ENCODE data around the gene ZBTB7C.

The ZBTB7C gene

DNA sequence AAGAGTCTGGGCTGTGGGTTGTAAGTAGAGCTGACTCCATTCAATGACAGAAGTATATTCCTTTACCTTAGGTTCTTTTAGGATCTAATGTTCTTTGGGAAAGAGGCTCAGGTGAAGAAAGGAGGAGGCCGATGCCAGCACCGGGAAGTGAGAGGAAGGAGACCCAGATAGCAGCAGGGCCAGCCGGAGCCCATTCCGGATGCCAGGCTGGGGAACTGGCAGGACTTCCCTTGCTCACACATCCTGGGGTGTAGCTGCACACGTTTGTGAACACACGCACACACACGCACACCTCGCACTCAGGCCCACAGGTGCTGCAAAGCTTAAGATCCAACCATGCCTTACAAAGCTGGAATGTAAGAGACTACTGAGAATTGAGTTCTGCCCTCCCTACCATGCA is 383.0 kb downstream of the ZBTB7C start:
- no peak for DNase-seq (ENCODE audit: extremely low spot score)
- CTCF ChIA-PET = interaction anchor here (0.6 kb wide), 1 partner anchor 21 kb away, joined by 3 read pairs; no protein-coding TSS in a partner anchor
- POLR2A ChIA-PET = no interaction called here
- TF ChIP-seq BHLHE40 (IDR thresholded peaks at IDR 0.05; ENCODE audit: borderline replicate concordance) (no peak), ELF4 (IDR thresholded peaks at IDR 0.05) (no peak)

DNA sequence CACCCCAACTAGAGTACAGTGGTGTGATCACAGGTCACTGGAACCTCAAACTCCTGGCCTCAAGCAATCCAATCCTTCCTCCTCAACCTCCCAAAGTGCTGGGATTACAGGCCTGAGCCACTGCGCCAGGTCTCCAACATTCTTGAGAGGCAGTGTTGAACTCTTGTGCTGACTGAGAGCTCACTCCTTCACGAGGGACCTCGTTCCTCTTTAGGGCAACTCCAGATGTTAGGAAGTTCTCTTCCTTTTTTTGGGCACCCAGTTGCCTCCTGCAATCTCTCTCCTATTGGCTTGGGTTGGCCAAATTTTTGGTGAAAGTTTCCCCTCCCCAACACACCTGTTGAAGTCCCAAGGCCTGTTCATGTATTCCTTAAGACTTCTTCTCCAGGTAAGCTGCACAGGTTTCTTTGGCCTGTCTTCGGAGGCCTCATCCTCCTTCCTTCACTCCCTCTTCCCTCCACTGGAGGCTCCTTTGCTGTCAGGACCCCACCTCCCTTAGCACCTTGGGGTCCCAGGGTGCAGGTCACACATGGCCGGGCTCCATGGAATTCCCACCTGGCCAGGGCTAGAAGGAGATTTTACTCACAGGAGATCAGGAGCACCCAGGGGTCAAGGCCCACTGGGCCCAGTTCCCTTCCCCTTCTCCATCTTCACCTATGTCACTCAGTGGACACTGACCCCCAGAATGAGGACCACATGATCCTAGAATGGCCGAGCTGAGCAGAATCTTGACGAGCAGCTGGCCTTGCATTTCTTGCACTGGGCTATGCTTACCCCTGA is 384.1 kb downstream of the ZBTB7C start:
- ChIA-PET CTCF (interaction anchor here (0.6 kb wide), 1 partner anchor 432 kb away, joined by 3 read pairs; no protein-coding TSS in a partner anchor), POLR2A (no interaction called here)
- TF ChIP-seq L3MBTL2 (conservative IDR thresholded peaks at IDR 0.05) (no peak), SP1 (IDR thresholded peaks at IDR 0.05) (no peak), FOXM1 (IDR thresholded peaks at IDR 0.05; ENCODE audit: borderline replicate concordance) (no peak)
- DNase-seq (ENCODE audit: extremely low spot score) = no peak

DNA sequence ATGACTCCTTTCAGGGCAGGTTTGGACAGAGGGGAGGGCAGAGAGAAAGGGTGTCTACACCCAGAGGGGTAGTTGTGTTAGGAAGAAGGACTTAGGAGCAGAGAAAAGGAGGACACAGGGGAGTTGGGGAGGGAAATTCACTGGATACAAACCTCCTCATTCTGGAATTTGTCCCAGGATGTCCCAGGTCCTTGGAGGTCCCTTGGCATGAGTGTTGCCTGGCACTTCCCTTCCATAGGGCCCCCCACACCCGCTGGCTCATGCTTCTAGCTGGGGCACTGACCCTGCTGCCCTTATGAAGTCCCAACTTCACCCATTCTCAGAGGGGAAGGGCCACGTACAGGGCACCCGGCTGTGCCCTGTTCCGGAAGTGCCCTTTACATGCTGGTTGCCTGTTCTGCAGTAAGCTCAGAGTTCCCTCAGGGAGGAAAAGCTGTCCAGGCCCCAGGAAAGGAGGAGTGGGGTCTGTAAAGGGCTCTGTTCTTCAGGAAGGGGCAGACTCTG is 385.1 kb downstream of the ZBTB7C start:
- TF ChIP-seq, protein P1, sequence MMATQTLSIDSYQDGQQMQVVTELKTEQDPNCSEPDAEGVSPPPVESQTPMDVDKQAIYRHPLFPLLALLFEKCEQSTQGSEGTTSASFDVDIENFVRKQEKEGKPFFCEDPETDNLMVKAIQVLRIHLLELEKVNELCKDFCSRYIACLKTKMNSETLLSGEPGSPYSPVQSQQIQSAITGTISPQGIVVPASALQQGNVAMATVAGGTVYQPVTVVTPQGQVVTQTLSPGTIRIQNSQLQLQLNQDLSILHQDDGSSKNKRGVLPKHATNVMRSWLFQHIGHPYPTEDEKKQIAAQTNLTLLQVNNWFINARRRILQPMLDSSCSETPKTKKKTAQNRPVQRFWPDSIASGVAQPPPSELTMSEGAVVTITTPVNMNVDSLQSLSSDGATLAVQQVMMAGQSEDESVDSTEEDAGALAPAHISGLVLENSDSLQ (IDR thresholded peaks at IDR 0.05) = no peak
- no peak for TF ChIP-seq L3MBTL2 (conservative IDR thresholded peaks at IDR 0.05)
- no peak for TF ChIP-seq ZNF384 (IDR thresholded peaks at IDR 0.05)
- no peak for TF ChIP-seq TARDBP (IDR thresholded peaks at IDR 0.05)
- no peak for TF ChIP-seq SP1 (IDR thresholded peaks at IDR 0.05)
- no peak for TF ChIP-seq ARNT (IDR thresholded peaks at IDR 0.05)
- no peak for TF ChIP-seq LEF1 (IDR thresholded peaks at IDR 0.05; ENCODE audit: borderline replicate concordance)
- TF ChIP-seq ELF4 (IDR thresholded peaks at IDR 0.05) = no peak
- TF ChIP-seq FOXA1 (IDR thresholded peaks at IDR 0.05) = no peak
- no peak for TF ChIP-seq SUZ12 (IDR thresholded peaks at IDR 0.05)
- TF ChIP-seq BHLHE40 (IDR thresholded peaks at IDR 0.05; ENCODE audit: borderline replicate concordance) = no peak
- TF ChIP-seq NFRKB (IDR thresholded peaks at IDR 0.05) = no peak
- no peak for TF ChIP-seq FOXK2 (IDR thresholded peaks at IDR 0.05)
- TF ChIP-seq CTBP1 (IDR thresholded peaks at IDR 0.05; ENCODE audit: borderline replicate concordance) = no peak
- POLR2A ChIA-PET = no interaction called here
- no peak for DNase-seq (ENCODE audit: extremely low spot score)
- CTCF ChIA-PET = interaction anchor here (0.6 kb wide), 1 partner anchor 433 kb away, joined by 3 read pairs; no protein-coding TSS in a partner anchor

DNA sequence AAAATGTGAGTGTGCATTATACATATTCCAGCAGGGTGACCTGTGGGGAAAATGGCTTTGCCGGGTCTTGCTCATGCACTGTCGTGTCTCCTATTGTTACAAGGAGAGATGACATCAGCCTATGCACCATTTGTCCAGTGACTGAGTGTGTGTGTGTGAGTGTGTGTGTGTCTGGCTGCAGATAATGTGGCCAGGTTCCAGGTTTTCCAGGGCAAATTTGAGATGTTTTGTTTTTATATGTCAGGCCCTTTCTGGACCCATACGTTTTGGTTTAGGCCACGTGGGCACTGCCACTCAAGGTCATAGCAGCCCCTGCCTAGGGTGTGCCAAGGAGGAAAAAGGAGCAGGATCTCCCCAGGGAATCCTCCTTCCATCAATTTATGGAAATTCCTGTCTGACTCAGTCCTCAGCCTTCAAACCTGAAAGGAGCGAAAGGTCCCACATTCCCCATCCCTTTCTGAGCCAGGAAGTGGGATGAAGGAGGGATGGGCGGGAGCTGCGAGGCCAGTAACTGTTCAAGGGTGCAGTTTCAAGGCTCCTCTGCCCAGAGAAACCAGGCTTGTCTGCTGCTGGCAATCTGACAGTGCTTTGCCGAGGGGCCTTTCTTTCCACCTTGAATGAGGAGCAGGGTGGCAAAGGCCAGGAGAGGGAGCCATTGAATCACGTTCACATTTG is 385.7 kb downstream of the ZBTB7C start:
- CTCF ChIA-PET = no interaction called here
- POLR2A ChIA-PET = no interaction called here
- TF ChIP-seq, protein P1 (IDR thresholded peaks at IDR 0.05) = no peak
- TF ChIP-seq L3MBTL2 (conservative IDR thresholded peaks at IDR 0.05) (no peak), FOXK2 (IDR thresholded peaks at IDR 0.05) (no peak), ARNT (IDR thresholded peaks at IDR 0.05) (no peak), HDGF (IDR thresholded peaks at IDR 0.05; ENCODE audit: borderline replicate concordance) (no peak), ZNF384 (IDR thresholded peaks at IDR 0.05) (no peak)
- DNase-seq (ENCODE audit: extremely low spot score) = peak; percentile 50

DNA sequence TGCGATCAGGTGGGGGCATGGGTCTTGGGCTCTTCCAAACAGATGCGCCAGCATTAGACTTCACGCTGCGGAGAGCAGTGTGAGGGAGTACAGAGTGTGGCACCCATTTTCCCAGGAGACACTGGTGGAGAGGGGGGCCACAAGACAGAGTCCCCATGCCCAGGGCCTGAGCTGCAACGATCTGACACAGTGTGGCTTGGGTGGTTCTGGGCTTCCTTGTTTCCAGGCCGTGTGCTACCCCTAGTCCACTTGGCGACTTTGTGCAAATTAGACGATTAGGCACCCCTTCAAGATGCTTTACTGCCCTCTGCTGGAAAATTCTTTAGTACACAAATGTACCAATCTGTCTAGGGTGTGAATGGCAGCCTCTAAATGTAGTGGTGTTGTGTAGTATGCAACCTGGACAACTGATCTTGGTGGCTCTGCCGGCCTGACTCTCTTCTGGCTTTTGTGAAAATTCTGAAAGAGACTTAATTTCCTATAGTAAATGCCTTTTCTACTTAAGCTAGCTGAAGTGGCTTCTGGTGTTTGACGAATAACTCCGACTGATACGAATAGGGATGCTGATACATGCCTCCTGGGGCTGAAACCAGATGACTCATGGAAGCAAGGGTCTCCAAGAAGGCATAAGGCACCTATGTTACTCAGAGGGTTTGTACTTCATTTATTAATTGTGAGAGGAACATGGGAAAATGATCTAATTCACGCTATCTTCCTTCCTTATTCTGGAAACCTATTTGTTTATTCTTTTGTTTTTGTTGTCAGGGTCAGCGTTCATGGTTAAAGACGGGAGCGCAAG is 386.5 kb downstream of the ZBTB7C start:
- CTCF ChIA-PET = no interaction called here

DNA sequence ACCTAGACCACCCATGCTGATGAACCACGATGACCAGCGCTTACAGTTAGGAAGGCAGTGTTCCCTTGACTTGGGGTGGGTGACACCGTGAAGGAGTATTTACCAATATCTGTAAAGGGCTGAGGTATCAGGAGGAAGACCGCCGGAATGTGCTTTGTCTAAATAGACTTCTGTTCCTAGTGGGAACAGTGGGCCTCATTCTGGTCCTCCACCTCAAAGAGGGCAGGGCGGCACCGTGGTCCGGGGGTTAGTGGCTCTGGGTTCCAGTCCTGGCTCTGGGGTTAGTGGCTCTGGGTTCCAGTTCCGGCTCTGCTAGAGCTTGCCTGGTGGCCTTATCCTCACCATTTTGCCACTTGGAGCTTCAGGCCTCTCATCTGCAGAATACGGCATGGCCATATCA is 387.2 kb downstream of the ZBTB7C start:
- ChIA-PET CTCF (interaction anchor here (0.5 kb wide), 1 partner anchor 370 kb away, joined by 4 read pairs; no protein-coding TSS in a partner anchor), POLR2A (no interaction called here)
- no peak for TF ChIP-seq ZNF384 (IDR thresholded peaks at IDR 0.05)
- TF ChIP-seq, protein P1 (IDR thresholded peaks at IDR 0.05) = no peak
- DNase-seq (ENCODE audit: extremely low spot score) = no peak

More for the DNA sequence above, 386.5 kb downstream of the ZBTB7C start:
- peak; percentile 56 for DNase-seq (ENCODE audit: extremely low spot score)
- POLR2A ChIA-PET = no interaction called here
- TF ChIP-seq ZNF384 (IDR thresholded peaks at IDR 0.05) (no peak), SUZ12 (IDR thresholded peaks at IDR 0.05) (no peak), BHLHE40 (IDR thresholded peaks at IDR 0.05; ENCODE audit: borderline replicate concordance) (no peak), L3MBTL2 (conservative IDR thresholded peaks at IDR 0.05) (no peak), NFRKB (IDR thresholded peaks at IDR 0.05) (no peak)
